Measurements from ENCODE around the gene DDX1. TPM values are rescaled to one million over a fixed set of nuclear protein-coding genes. Genes with fewer than 3 reads are reported as not detected.

The DDX1 gene
- total and polyA plus RNA-seq, 4 donors, result 87.0 to 152 (median 134) TPM

DNA sequence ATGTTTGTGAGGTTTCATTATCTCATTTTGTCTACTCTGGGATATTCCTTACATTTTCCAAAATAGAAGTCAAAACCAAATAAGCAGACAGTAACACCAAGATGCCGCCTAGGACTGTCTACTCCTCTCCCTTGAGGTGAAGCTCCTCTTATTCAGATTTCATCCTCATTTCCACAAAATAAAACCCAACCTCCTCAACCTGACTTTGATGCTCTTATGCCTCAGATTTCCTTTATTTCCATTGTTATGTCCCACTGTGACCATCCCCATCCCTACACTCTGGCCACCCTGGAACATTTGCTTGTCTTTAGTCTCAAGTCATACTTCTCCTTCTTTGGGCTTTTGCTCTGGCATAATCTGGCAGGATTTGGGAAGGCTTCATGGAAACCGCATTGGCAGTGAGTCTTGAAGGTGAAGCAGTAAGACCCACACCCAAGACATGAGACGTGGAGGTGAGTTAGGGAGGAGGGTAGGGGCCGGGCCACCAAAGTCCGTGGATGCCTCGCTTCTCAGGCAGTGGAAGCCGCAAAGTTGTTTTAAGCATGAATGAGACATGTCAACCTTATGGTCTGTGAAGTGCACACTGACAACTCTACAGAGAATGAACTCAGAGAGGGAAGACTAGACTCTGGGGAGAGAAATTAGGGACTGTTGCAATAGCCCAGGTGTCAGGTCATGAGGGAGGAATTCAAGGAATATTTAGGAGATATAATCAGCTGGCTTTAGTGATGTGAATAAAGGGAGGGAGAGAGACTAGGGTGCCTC lies 63.6 kb downstream of the DDX1 start:
- 95% methylated on average over 7 of the region's 7 CpGs for WGBS (ENCODE audit: insufficient coverage)
- no peak overlapping the region for H3K27ac ChIP-seq (ENCODE audit: low read depth, low read length)
- H3K27me3 ChIP-seq (ENCODE audit: control insufficient read depth, insufficient read depth, low read length), result no peaks in the 10 kb centered on the region
- H3K4me3 ChIP-seq (ENCODE audit: low read depth, low read length), result no peak overlapping the region
- no peak for DNase-seq (ENCODE audit: low read depth in 4 of 6, low spot score in 6 of 6)
- H3K4me1 ChIP-seq (ENCODE audit: control insufficient read depth, insufficient read depth, low read length), result no peaks in the 10 kb centered on the region
- H3K9me3 ChIP-seq (ENCODE audit: control insufficient read depth, insufficient read depth, low read length), result no peaks in the 10 kb centered on the region
- no peaks in the 10 kb centered on the region for H3K36me3 ChIP-seq (ENCODE audit: control insufficient read depth, insufficient read depth, low read length)

DNA sequence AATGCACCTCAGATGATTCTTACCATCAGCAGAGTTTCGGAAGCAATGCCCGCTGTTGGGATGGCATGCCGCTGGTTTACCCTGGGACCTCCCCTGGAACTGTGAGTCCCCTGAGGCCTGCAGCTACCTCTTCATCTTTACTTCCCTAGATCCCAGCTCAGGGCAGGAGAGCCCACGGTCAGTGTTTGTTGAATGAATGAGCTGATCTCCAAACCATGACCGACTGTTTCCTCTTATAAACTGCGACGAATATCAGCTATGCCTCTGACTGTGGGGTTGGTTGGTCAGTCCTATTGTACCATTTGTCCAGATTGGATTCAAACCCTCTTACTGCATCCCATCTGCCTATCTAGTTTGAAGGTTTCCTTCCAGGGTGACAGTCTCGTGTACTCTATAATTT lies 64.4 kb downstream of the DDX1 start:
- H3K27ac ChIP-seq (ENCODE audit: low read depth, low read length), result no peak overlapping the region

DNA sequence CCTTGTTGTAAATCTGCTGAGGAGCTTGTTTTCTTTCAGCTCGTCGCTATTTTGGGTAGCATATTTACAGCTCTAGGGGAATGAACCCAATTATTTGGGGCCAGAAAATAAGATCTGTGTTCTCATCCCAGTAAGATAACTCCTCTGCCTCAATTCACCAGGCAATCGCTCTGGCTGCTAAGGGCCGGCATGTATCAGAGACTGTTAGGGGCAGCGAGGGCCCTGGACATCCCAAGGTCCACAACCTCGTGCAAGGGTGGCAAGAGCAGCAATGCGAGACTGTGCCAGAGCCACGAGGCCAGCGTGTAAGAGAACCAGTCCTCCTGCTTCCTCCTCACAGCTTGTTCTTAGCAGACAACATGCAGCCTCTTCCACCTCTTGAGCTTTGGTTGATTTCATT lies 66.1 kb downstream of the DDX1 start:
- DNase-seq (ENCODE audit: low read depth in 4 of 6, low spot score in 6 of 6), result no peak
- Histone ChIP-seq H3K4me3 (ENCODE audit: low read depth, low read length) (no peak overlapping the region), H3K4me1 (ENCODE audit: control insufficient read depth, insufficient read depth, low read length) (no peaks in the 10 kb centered on the region), H3K27ac (ENCODE audit: low read depth, low read length) (no peak overlapping the region), H3K9me3 (ENCODE audit: control insufficient read depth, insufficient read depth, low read length) (no peaks in the 10 kb centered on the region), H3K36me3 (ENCODE audit: control insufficient read depth, insufficient read depth, low read length) (no peaks in the 10 kb centered on the region), H3K27me3 (ENCODE audit: control insufficient read depth, insufficient read depth, low read length) (no peaks in the 10 kb centered on the region)
- WGBS (ENCODE audit: insufficient coverage), result 97% methylated on average over 6 of the region's 9 CpGs

More for the DNA sequence above, 64.4 kb downstream of the DDX1 start:
- Histone ChIP-seq H3K4me1 (ENCODE audit: control insufficient read depth, insufficient read depth, low read length) (no peaks in the 10 kb centered on the region), H3K36me3 (ENCODE audit: control insufficient read depth, insufficient read depth, low read length) (no peaks in the 10 kb centered on the region), H3K4me3 (ENCODE audit: low read depth, low read length) (no peak overlapping the region), H3K9me3 (ENCODE audit: control insufficient read depth, insufficient read depth, low read length) (no peaks in the 10 kb centered on the region), H3K27me3 (ENCODE audit: control insufficient read depth, insufficient read depth, low read length) (no peaks in the 10 kb centered on the region)
- WGBS (ENCODE audit: insufficient coverage), result 88% methylated on average over 6 of the region's 8 CpGs
- no peak for DNase-seq (ENCODE audit: low read depth in 4 of 6, low spot score in 6 of 6)

DNA sequence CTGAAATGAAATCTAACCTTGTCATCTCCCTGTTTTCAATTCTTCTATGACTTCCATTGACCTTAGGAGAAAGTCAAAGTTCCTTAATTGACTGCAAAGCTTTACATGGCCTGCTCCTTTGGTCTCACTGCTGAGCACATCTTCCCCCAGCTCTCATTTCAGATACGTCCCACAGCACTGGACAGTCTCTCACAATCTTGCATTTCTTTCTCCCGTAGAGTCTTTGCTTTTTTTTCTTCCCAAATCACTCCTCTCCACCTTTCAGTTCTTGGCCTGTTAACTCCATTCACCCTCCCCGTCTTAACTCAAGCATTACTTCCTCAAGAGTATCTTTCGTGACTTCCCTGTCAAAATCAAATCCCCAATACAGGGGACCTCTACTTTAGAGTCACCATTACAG lies 67.2 kb downstream of the DDX1 start:
- DNase-seq (ENCODE audit: low read depth in 4 of 6, low spot score in 6 of 6), result no peak
- WGBS (ENCODE audit: insufficient coverage), result 90% methylated on average over 4 of the region's 4 CpGs
- Histone ChIP-seq H3K36me3 (ENCODE audit: control insufficient read depth, insufficient read depth, low read length) (no peaks in the 10 kb centered on the region), H3K4me1 (ENCODE audit: control insufficient read depth, insufficient read depth, low read length) (no peaks in the 10 kb centered on the region), H3K27me3 (ENCODE audit: control insufficient read depth, insufficient read depth, low read length) (no peaks in the 10 kb centered on the region), H3K4me3 (ENCODE audit: low read depth, low read length) (no peak overlapping the region), H3K9me3 (ENCODE audit: control insufficient read depth, insufficient read depth, low read length) (peaks cover 1% of the 10 kb centered on the region), H3K27ac (ENCODE audit: low read depth, low read length) (no peak overlapping the region)

- DNase-seq (ENCODE audit: low read depth in 4 of 6, low spot score in 6 of 6), result no peak
- H3K36me3 ChIP-seq (ENCODE audit: control insufficient read depth, insufficient read depth, low read length), result no peaks in the 10 kb centered on the region
- no peak overlapping the region for H3K4me3 ChIP-seq (ENCODE audit: low read depth, low read length)
- no peaks in the 10 kb centered on the region for H3K27me3 ChIP-seq (ENCODE audit: control insufficient read depth, insufficient read depth, low read length)
- peaks cover 4% of the 10 kb centered on the region for H3K9me3 ChIP-seq (ENCODE audit: control insufficient read depth, insufficient read depth, low read length)
- H3K27ac ChIP-seq (ENCODE audit: low read depth, low read length), result no peak overlapping the region
- H3K4me1 ChIP-seq (ENCODE audit: control insufficient read depth, insufficient read depth, low read length), result peaks cover 9% of the 10 kb centered on the region
- WGBS (ENCODE audit: insufficient coverage), result 72% methylated on average over 2 of the region's 6 CpGs
Observed at GRCh38 chr2:15660491-15661294, 69.0 kb downstream of the DDX1 start.

DNA sequence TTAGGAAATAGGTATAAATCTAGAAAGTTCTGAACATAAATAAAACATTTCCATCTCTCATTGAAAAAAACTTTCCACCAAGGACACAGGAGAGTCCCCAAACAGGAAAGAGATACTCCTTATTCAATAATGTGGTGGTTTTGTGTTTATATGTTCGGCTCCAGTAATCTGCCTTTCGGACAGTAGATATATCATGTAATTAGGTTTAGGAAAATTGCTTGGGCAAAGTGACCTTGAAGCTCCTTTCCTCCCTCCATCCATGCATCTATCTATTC lies 69.6 kb downstream of the DDX1 start:
- Histone ChIP-seq H3K27ac (ENCODE audit: low read depth, low read length) (no peak overlapping the region), H3K27me3 (ENCODE audit: control insufficient read depth, insufficient read depth, low read length) (no peaks in the 10 kb centered on the region), H3K36me3 (ENCODE audit: control insufficient read depth, insufficient read depth, low read length) (no peaks in the 10 kb centered on the region), H3K4me1 (ENCODE audit: control insufficient read depth, insufficient read depth, low read length) (peaks cover 9% of the 10 kb centered on the region), H3K4me3 (ENCODE audit: low read depth, low read length) (no peak overlapping the region), H3K9me3 (ENCODE audit: control insufficient read depth, insufficient read depth, low read length) (peaks cover 4% of the 10 kb centered on the region)
- no CpG with 5 or more reads among the region's 2 CpGs for WGBS (ENCODE audit: insufficient coverage)
- DNase-seq (ENCODE audit: low read depth in 4 of 6, low spot score in 6 of 6), result no peak

DNA sequence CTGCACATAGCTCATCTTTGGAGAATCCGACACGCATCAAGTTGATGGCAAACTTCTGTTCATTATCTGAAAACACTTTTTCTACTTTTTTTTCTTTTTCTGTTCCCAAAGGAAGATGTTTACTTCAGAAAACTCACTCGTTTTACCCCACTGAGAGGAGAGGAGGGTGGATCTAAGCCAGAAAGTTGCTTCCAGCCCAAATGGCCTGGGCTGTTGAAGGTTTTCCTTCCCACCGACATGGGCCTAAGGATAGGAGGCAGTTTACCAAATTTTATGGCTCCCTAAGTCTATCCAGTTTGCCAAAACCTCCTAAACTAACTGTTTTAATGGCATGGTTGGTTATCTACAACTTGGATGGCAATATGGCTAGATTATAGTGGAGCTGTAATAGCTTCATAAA lies 70.4 kb downstream of the DDX1 start:
- Histone ChIP-seq H3K27me3 (ENCODE audit: control insufficient read depth, insufficient read depth, low read length) (no peaks in the 10 kb centered on the region), H3K9me3 (ENCODE audit: control insufficient read depth, insufficient read depth, low read length) (peaks cover 4% of the 10 kb centered on the region), H3K4me1 (ENCODE audit: control insufficient read depth, insufficient read depth, low read length) (peaks cover 9% of the 10 kb centered on the region), H3K36me3 (ENCODE audit: control insufficient read depth, insufficient read depth, low read length) (no peaks in the 10 kb centered on the region), H3K4me3 (ENCODE audit: low read depth, low read length) (no peak overlapping the region), H3K27ac (ENCODE audit: low read depth, low read length) (no peak overlapping the region)
- WGBS (ENCODE audit: insufficient coverage), result no CpG with 5 or more reads among the region's 4 CpGs
- no peak for DNase-seq (ENCODE audit: low read depth in 4 of 6, low spot score in 6 of 6)

- DNase-seq (ENCODE audit: low read depth in 4 of 6, low spot score in 6 of 6), result no peak
- Histone ChIP-seq H3K9me3 (ENCODE audit: control insufficient read depth, insufficient read depth, low read length) (peaks cover 4% of the 10 kb centered on the region), H3K4me1 (ENCODE audit: control insufficient read depth, insufficient read depth, low read length) (peaks cover 9% of the 10 kb centered on the region), H3K4me3 (ENCODE audit: low read depth, low read length) (no peak overlapping the region), H3K36me3 (ENCODE audit: control insufficient read depth, insufficient read depth, low read length) (no peaks in the 10 kb centered on the region), H3K27me3 (ENCODE audit: control insufficient read depth, insufficient read depth, low read length) (no peaks in the 10 kb centered on the region), H3K27ac (ENCODE audit: low read depth, low read length) (no peak overlapping the region)
- WGBS (ENCODE audit: insufficient coverage), result 93% methylated on average over 9 of the region's 9 CpGs
Observed at GRCh38 chr2:15662579-15662978, 70.9 kb downstream of the DDX1 start.

DNA sequence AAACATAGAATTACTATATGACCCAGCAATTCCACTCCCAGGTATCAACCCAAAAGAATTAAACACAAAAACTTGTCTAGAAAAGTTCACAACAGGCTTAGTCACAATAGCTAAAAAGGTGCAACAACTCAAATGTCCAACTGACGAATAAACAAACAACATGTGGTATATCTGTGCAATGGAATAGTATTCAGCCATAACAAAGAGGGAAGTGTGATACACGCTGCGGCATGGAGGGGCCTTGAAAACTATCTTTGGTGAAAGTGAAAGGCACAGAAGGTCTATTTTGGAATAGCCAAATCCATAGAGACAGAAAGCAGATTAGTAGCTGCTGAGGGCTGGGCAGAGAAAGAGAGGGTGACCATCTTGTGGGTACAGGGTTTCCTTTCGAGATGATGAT lies 72.1 kb downstream of the DDX1 start:
- WGBS (ENCODE audit: insufficient coverage), result 97% methylated on average over 3 of the region's 4 CpGs
- Histone ChIP-seq H3K36me3 (ENCODE audit: control insufficient read depth, insufficient read depth, low read length) (no peaks in the 10 kb centered on the region), H3K27me3 (ENCODE audit: control insufficient read depth, insufficient read depth, low read length) (no peaks in the 10 kb centered on the region), H3K4me1 (ENCODE audit: control insufficient read depth, insufficient read depth, low read length) (peaks cover 9% of the 10 kb centered on the region), H3K9me3 (ENCODE audit: control insufficient read depth, insufficient read depth, low read length) (peaks cover 4% of the 10 kb centered on the region), H3K27ac (ENCODE audit: low read depth, low read length) (no peak overlapping the region), H3K4me3 (ENCODE audit: low read depth, low read length) (no peak overlapping the region)
- no peak for DNase-seq (ENCODE audit: low read depth in 4 of 6, low spot score in 6 of 6)
